Measurements from ENCODE around the gene RBM33.
"Not testable (repeated sequence)": the region's sequence is repeated elsewhere in the genome, so short reads cannot be mapped to it uniquely, and the experiment has no call there.

The RBM33 gene

DNA sequence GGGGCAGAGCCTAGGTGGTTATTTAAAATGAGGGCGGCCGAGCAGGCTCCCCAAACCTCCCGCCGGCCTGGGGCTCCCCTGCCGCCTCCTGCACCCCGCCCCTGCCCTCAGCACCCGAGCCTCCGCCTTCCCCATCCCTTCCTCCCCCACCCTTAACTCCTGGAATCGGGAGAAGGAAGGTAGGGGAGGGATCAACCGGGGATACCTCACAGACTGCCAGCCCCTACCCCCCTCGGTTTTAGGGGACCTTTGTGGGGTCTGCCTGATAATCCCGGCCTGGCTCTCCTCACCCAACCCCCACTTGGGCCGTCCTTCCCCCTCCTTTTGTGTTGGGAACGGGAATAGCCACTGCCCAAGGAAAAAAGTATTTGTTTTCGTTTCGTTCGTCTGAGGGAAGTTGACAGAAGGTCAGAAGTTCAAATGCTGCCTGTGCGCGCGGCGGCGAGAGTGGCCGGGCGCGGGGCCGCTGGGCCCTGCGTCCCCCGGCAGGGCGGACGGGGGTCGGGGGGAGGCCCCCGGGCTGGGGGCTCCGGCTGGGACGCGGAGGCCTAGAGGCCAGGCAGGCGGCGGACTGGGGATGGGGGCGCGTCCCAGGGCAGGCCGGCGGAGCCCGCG lies 165.0 kb downstream of the RBM33 start:
- DNase-seq (ENCODE audit: low read depth in 3 of 3) = no peak

DNA sequence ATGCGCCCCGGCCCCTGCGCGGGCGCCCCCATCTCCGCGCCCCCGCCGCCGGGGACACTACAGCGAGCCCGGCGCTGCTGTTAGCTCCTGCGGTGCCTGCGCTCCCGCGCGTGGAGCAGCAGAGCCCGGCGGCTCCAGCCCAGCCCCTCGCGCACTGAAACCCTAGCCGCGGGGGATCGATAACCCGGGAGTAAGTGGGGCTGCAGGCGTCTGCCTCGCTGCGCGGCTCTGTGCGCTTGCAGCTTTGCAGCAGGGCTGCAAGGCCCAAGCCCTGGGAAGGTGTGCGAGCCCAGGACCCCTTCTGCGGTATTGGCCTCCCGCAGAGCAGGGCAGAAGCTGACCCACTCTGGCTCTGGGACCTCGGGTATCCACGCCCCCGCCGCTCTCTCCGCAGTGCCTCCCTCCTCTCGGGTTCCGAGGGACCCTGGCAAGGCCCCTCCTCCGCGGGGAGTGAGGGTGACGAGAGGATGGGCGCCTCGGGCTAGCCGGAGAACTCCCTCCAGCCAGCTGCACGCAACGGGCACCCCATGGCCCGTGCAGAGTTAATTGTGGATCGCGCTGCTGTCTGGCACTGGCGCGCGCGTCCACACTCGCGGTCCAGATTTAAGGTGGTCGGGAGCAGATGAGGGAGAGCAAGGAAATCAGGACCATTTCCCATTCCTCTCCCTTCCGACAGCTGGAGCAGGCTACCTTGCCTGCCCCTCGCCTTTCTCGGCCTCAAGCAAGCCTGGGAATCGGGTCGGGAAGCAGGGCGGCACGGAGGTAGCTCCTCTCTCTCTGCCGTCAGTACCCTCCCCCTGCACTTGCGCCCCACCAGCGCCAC lies 165.7 kb downstream of the RBM33 start:
- DNase-seq (ENCODE audit: low read depth in 3 of 3) = no peak

DNA sequence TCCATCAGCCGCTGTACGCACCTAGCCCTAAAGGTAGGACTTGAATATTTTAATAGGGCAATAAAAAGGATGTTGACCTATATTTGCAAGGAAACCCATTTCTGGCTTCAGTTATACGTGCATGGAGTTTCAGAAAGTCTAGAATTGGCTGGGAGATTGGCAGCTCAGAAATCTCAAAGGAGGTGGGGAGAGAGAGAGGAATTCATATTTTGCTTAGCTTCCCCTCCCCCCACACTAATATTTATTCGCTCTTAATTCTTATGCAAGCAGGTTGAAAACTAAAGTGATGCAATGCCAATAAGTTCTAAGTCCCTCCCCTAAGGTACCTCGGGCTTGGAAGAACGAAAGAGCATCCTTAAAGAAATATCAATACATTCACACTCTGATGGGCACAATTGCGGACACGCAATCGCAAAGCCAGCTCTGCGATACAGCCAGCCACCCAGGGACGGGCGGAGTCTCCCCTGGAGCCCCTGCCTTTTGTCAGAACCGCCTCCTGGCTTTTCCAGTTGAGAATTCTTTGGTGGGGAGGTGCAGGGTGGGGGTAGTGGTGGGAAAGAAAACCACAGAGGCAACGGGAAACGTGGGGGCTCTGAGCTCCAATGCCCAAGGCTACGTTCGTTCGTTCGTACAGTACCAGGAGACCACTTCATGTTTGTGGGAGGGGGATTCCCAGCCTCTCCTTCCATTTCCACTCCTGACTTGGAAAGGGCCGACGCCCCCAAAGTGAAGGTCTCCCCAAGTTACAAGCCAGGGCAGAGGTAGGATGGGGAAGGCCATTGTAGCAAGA lies 166.5 kb downstream of the RBM33 start:
- no peak for DNase-seq (ENCODE audit: low read depth in 3 of 3)

DNA sequence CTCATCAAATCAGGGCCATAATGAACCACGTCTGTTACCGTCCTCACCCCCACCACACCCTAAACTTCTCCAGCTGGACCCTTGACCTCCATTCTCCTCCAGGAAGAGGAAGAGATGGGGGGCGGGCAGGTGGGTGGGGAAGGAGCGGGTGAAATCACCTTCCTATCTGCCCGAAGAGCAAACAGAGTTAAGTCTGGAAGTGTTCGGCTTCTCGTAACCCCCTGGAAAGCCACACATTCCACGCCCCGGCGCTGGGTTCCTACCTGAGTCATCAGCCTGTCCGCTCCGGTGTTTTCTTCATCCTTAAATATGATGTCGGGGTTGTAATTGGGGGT lies 167.1 kb downstream of the RBM33 start:
- DNase-seq (ENCODE audit: low read depth in 3 of 3) = no peak

DNA sequence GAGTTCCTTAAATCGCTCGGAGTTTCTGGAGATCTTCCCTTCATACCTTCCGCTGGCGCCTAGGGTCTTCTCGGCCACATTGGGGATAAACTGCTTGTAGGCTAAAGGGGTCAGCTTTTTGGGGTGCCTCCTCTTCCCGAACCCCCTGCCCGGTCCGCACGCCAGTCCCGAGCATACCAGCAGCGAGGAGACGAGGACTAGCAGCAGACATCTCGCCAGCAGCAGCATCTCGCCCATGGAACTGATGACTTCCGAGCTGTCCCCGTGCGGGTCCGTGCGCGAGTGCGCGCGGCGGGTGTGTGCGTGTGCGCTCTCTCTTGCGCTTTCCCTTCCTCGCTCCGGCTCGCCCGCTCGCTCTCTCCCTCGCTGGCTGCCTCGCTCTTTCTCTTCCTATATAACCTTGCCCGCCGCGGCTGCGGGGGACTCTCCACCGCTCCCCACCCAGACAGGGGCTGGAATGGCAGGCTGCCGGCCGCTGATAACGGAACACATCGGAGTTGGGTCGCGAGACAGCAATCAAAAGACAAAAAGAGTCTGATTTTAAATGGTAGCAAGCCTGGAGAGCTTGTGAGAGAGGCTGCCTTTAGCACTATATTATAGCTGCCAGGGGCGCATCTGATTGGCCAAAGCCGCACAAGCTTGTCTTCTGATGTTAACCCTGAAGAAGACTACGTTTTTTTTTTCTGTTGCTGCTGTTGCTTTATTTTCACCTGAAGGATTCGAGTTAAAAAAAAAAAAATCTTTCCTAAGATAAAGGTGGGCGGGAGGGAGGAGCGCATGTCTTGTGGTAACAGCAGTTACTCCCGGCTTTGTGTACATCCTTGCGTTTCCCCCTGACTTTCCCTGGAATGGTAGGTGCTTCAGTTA lies 167.7 kb downstream of the RBM33 start, which contains the start of gene SHH:
TSS of gene SHH (minus strand) at position 569 of the 867 bp plus-strand sequence. CDS start at position 228, 341 bp downstream.
- DNase-seq (ENCODE audit: low read depth in 3 of 3) = no peak

DNA sequence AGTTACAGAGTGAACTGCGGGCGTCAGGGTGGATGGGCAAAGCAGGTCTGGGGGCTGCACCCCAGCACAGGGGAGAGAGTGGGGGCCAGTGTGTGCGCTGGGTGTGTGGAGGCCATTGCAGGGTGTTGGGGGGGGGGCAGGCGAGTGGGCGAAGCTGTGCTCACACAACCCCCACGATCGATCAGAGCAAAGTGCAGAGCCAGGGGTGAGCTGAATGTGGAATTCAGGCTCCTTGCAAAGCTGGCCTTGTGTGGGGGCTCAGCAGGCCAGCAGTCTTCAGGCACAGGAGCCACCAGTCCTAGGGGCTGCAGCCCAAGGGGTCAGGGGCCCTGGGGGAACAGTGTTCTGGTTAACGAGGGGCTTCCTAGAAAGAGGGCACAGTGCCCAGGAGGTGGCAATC lies 168.7 kb downstream of the RBM33 start:
- DNase-seq (ENCODE audit: low read depth in 3 of 3) = no peak

DNA sequence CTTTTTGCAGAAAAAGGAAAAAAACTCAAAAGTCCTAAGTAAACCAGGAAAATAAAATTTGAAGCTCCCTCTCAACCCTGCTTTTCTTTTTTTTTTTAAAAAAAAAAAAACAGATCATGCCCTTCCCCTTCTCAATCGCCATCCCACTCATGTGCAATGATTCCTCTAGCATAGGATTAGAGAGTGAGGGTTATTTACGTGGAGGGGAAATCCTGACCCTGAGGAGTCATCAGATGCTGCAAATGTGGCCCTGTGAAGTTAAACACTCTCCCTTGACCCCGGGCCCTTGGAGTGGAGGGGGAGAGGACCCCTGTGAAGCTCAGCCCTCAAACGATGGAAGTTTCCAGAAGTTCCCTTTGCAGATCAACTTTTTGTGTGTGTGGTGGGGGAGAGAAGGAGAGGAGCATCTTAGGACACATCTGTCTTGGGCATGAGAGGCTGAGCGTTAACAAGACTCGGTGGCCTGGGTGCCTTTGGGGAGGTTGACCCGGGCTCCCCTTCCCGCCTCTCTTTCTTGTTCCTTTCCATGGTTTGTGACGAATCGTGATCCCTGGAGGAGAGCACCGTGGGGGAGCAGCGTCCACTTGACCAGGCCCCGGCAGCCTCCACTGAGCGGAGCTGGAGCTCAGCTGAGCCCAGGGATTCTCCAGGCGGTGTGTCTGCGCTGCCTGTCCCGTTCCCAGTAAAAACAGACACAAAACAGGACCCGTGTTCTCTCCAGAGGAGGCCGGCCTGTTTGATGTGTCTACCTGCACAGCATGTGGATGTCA lies 169.3 kb downstream of the RBM33 start:
- DNase-seq (ENCODE audit: low read depth in 3 of 3) = no peak

DNA sequence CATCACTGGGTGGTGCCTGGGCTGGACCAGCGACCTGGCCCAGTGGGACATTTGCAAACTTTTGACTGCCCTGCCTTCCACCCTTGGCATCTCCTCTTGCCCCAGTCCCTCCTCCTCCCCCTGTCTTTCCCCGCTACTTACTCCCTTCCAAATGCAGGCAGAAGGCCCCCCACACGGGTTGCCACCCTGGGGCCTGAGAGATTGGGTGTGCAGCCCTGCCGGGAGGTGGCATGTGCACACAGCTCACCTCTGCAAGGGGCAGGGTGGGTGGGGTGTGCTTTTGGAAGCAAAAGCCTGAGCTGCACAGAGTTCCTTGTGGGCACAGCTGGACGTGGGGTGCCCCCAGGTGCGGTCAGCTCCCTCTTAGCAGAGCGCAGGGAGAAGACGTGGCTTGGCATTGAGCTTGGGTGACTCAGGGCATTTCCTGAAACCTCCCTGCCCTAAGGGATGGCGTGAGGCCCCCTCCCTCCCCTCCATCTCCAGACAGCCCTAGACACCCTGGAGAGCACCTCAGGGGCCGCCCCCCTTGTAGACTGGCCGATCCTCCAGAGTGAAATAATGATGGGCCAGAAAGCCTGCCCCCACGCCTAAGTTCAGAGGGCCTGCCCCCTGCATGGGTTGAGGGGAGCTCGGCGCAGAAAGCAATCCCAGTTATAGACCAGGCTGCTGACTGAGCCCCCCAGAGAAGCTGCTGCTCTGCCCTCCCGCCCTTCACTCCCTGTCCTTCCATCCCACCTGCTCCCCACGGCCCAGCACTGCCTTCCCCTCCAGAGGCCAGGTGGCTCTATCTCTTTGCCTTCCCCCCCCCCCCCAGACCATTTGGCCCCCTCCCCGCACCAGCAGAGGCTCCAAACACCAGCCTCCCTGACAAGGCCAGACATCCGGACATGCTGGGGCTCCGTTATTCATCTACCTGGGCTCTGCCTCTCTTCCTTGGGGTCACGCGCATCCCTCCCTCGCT lies 170.1 kb downstream of the RBM33 start:
- no peak for DNase-seq (ENCODE audit: low read depth in 3 of 3)

DNA sequence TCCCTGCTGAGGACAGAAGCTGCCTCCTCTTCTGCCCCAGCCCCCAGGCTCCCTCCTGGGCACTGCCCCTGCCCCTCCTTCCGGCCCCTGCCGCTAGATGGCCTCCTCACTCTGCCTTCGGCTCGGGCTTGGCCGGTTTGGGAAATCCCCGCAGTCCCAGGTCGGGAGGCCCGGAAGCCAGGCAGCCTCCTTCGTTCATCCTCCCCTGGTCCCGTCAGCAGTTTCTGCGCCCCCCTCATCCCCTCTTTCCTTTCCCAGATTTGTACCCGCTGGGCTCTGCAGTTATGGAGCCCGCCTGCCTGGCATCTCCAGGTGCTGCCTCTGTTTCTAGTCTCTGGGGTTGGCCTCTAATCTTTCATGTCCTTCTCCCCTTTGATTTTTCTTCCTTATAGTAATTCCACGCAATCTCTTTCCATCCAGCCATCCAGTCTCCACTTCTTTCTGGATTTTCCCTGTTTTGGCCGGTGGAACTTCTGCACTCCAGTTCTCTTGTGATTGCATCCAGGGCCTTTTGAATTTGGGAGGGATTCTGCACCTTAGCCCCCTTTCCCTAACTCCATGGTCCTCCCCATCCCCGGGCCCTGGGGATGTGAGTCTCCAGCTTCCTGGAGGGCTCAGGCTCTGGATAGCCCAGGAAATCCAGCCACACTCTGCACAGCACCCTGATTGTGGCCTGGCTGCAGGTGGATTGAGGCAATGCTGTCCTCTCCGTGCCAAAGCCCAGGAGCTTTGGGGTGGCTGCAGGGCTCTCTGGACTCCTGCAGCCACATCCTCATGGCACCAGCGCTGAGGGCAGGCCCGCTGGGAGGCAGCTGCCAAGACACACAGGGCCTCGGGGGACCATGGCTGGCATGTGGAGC lies 171.1 kb downstream of the RBM33 start:
- peak; percentile 15 to 42 (median 40) for DNase-seq (ENCODE audit: low read depth in 3 of 3)

DNA sequence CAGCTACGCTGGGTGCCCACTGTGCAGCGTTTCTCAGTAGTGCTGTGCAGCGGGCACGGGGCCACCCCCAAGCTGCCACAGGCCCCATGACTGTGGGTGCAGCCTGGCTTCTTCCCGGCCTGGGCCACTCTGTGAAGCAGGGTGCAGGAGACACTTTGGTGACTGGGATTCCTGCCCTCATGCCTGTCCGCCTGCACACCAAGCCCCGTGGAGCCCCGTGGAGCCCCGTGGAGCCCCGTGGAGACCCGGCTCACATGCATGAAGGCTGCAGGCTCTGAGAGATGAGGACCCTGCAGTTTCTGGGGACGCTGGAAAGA lies 171.7 kb downstream of the RBM33 start:
- DNase-seq (ENCODE audit: low read depth in 3 of 3) = no peak

DNA sequence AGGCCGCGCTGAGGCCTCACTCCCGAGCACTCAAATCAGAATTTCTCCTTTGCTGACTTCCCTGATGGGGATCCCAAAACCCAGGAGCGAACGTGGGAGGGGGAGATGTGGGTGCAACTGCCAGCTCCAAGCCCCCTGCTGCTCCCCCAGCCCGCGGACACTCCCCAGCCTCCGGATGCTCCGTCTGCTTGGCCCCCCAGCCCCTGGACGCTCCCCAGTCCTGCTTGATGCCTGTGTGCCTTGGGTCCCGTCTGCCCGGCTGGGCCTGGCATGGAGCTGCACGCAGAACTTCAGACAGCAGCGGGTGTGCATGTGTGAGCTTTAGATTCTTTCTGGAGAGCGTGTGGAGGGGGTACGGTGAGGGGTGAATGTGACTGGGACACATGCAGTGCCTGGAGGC lies 172.5 kb downstream of the RBM33 start:
- no peak for DNase-seq (ENCODE audit: low read depth in 3 of 3)

DNA sequence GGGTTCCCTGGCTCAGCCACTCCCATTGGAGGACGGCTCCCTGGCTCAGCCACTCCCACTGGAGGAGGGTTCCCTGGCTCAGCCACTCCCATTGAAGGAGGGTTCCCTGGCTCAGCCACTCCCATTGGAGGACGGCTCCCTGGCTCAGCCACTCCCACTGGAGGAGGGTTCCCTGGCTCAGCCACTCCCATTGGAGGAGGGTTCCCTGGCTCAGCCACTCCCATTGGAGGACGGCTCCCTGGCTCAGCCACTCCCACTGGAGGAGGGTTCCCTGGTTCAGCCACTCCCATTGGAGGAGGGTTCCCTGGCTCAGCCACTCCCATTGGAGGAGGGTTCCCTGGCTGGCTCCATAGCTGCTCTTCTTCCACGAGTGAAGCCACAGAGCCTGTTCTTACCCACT lies 173.1 kb downstream of the RBM33 start:
- not testable (repeated sequence) for DNase-seq (ENCODE audit: low read depth in 3 of 3)

DNA sequence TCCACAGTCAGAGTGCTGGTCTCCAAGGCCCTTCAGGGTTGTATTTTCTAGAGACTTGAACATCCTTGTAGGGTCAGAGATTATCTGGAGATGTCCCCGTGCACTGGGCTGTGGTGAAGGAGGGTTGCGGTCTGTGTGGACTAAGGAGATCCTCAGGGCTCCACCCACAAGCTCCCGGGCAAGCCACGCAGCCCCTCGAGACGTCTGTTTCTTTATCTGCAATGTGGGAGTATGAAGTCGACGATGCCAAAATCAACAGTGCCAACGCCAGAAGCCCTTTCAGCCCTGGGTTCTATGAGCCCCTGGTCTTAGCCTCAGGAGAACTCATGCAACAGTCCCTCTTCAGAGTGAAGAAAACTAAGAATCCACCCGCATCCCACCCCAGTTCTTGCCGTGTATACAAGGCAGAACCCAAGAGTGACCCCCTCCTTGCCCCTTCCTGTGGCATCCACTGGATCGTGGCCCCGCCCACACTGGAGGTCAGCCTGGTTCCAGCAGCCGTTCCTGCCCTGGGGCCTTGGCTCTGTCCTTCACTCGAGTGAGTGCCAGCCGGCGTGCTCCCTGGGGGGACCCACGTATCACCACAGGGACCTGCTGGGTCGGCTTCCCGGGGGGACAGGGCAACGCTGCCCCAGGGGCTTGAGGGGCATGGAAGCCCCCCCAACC lies 173.8 kb downstream of the RBM33 start:
- DNase-seq (ENCODE audit: low read depth in 3 of 3) = no peak

DNA sequence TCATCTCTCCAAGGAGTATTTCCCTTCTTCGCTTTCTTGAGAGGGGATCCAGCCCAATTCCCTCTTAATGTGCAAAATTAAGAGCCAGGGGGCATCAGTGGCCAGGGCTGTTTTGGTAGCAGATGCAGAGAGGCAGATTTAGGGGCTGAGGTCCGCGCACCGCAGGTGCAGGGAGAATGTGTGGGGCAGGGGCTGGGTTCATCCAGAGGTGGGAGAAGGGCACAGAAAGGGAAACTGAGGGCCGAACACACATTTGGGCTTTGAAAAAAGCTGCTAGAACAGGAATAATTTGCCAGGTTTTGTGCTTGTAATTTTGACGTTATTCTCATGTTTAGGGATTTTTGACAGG lies 174.3 kb downstream of the RBM33 start:
- DNase-seq (ENCODE audit: low read depth in 3 of 3) = no peak

DNA sequence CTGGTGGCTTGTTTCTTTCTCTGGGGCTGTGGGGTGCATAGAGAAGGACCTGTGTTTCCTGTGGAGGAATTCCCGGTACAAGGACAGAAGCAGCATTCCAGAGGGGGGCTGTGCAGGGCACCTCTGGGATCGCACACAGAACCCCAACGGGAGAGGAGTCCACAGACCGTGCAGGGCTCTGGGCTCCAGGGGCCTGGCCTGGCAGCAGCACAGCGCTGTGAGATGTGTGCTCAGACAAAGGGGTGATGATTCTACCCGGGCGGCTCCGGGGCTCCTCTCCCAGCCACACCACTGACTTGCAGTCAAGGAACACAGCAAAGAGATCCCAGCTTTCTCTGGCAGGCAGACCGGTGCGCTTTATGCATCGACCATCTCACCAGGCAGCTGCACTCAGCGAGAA lies 174.7 kb downstream of the RBM33 start:
- no peak for DNase-seq (ENCODE audit: low read depth in 3 of 3)

DNA sequence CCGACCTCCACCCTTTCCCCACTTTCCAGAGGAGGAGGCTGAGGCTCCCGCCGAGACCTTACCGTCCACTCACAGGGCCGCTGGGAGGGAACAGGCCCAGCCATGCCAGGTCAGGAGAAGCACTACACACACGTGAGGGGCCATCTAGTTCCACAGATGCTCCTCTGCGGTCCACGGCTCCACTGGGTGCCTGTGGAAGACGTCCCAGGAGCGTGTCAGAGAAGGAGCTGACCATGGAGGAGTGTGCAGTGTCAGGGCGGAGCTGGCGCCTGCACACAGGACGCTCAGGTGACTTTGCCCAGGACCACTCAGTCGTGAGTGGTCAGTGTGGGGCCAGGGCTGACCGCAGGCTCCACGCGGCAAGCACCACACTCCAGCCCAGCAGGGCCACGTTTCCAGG lies 175.8 kb downstream of the RBM33 start:
- DNase-seq (ENCODE audit: low read depth in 3 of 3) = no peak

DNA sequence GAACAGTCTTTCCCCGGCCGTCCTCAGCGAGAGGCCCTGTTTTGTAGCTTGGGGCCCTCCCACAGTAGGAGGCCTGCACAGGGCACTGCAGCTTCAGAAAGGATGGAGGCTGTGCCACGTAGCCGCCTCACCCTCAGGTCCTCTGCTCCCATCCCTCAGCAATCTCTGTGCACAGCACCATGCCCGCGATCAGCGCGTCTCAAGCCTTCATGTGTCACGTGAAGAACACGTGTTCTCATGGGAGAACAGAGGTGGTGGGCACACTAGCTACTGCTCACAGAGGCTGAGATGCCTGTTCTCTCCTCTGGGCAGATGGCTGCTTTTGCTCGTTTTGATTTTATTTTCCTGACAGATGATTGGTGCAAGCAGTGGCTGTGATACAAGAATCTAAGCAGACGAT lies 176.3 kb downstream of the RBM33 start:
- DNase-seq (ENCODE audit: low read depth in 3 of 3) = no peak

DNA sequence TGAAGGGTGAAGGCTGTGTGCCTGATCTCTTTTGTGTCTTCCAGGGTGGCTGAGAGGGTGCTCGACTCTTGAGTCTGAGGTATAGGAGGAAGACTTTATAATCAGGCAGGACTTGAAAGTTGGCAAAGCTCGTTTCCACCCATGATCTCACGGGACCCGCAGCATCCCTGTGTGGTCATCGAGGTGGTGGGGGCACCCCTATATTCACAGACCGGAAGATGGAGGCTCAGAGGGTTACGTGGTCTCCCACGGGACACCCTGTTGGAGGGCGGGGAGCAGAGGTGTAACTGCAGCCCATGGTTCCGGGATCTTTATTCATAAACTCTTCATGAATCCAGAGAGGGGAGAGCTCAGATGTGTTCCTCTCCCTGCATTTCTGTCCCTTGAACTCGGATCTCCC lies 177.4 kb downstream of the RBM33 start:
- DNase-seq (ENCODE audit: low read depth in 3 of 3) = no peak

All from stimulated activated CD4-positive, alpha-beta T cell treated with anti-CD3 and anti-CD28 coated beads, TNF-alpha, amount 100 ng/mL, for 4 hours (primary cell).